ENCODE results near the gene UBE2I. TPM values are rescaled to one million over a fixed set of nuclear protein-coding genes. Genes with fewer than 3 reads are reported as not detected.

The UBE2I gene
- total RNA-seq, 1 experiment from 2014 or later: 229 TPM

- Mint-ChIP-seq H3K9me3 (peaks cover 7% of the 10 kb centered on the region), H3K4me1 (peaks cover 5% of the 10 kb centered on the region), H3K27ac (no peak overlapping the region), H3K27me3 (ENCODE audit: low read depth) (peaks cover 28% of the 10 kb centered on the region), H3K36me3 (peaks cover 6% of the 10 kb centered on the region; the same call in 1 of the 2 replicates), H3K4me3 (no peak overlapping the region)
- POLR2A ChIA-PET: no interaction called here
- no peak for TF ChIP-seq ZNF232 (CRISPR knock-in tag; IDR thresholded peaks at IDR 0.05)
- TF ChIP-seq, protein P1, sequence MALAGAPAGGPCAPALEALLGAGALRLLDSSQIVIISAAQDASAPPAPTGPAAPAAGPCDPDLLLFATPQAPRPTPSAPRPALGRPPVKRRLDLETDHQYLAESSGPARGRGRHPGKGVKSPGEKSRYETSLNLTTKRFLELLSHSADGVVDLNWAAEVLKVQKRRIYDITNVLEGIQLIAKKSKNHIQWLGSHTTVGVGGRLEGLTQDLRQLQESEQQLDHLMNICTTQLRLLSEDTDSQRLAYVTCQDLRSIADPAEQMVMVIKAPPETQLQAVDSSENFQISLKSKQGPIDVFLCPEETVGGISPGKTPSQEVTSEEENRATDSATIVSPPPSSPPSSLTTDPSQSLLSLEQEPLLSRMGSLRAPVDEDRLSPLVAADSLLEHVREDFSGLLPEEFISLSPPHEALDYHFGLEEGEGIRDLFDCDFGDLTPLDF (CRISPR knock-in tag; IDR thresholded peaks at IDR 0.05): no peak
- no peak for TF ChIP-seq ESRRA (CRISPR knock-in tag; IDR thresholded peaks at IDR 0.05; ENCODE audit: borderline replicate concordance)
- TF ChIP-seq IRF2 (CRISPR knock-in tag; IDR thresholded peaks at IDR 0.05; ENCODE audit: borderline replicate concordance, low read depth): no peak
- TF ChIP-seq, protein P2, sequence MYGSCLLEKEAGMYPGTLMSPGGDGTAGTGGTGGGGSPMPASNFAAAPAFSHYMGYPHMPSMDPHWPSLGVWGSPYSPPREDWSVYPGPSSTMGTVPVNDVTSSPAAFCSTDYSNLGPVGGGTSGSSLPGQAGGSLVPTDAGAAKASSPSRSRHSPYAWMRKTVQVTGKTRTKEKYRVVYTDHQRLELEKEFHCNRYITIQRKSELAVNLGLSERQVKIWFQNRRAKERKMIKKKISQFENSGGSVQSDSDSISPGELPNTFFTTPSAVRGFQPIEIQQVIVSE (CRISPR knock-in tag; IDR thresholded peaks at IDR 0.05; ENCODE audit: borderline replicate concordance): no peak
- ATAC-seq: no peak
- DNase-seq (ENCODE audit: low spot score): no peak
- CTCF ChIA-PET: no interaction called here
Measured at GRCh38 chr16:1259760-1260068, 49.7 kb upstream of the UBE2I start.

DNA sequence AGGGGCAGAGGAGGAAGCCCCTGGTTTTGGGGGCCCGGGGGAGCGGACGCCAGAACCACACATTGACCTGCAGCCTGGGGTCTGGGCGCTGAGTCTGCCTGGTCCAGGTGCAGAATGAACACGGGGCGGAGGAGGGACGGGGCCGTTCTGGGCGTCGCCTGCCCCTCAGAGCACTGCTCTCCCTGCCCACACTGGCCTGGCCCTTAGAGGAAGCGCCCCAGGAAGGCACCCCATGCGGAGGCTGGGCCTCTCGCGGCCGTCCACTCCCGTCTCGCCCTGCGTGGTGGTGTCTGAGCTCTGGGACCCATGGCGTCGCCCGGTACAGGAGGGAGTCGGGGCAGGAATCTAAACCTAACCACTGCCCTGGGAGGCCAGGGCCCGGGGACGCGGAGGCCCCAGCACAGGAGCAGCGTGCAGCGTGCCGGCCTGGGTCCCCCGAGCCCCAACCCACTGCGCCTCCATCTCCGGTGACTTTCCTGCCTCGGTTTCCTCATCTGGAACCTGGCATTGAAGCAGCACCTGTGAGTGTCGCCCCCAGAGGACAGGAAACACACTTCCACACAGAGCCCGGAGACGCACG, 49.2 kb upstream of the UBE2I start:
- Mint-ChIP-seq H3K27ac (no peak overlapping the region), H3K27me3 (ENCODE audit: low read depth) (peaks cover 28% of the 10 kb centered on the region), H3K4me1 (peaks cover 5% of the 10 kb centered on the region), H3K36me3 (peaks cover 9% of the 10 kb centered on the region; the same call in 1 of the 2 replicates), H3K4me3 (no peak overlapping the region), H3K9me3 (peaks cover 11% of the 10 kb centered on the region)
- POLR2A ChIA-PET: no interaction called here
- ATAC-seq (no peak), DNase-seq (ENCODE audit: low spot score) (no peak)
- CTCF ChIA-PET: interaction anchor here (1.4 kb wide), 1 partner anchor 186 kb away, joined by 3 read pairs; no protein-coding TSS in a partner anchor
- TF ChIP-seq ARID4B (CRISPR knock-in tag; IDR thresholded peaks at IDR 0.05; ENCODE audit: borderline replicate concordance) (no peak), HMGXB4 (CRISPR knock-in tag; IDR thresholded peaks at IDR 0.05) (no peak), ATF6 (CRISPR knock-in tag; IDR thresholded peaks at IDR 0.05) (no peak), GABPB1 (CRISPR knock-in tag; IDR thresholded peaks at IDR 0.05) (no peak), JUN (CRISPR knock-in tag; IDR thresholded peaks at IDR 0.05) (no peak), ZNF263 (CRISPR knock-in tag; IDR thresholded peaks at IDR 0.05; ENCODE audit: low read depth) (no peak), ZBTB21 (CRISPR knock-in tag; IDR thresholded peaks at IDR 0.05; ENCODE audit: borderline replicate concordance) (no peak), SMAD3 (CRISPR knock-in tag; IDR thresholded peaks at IDR 0.05; ENCODE audit: borderline replicate concordance) (no peak)
- TF ChIP-seq, protein P3, sequence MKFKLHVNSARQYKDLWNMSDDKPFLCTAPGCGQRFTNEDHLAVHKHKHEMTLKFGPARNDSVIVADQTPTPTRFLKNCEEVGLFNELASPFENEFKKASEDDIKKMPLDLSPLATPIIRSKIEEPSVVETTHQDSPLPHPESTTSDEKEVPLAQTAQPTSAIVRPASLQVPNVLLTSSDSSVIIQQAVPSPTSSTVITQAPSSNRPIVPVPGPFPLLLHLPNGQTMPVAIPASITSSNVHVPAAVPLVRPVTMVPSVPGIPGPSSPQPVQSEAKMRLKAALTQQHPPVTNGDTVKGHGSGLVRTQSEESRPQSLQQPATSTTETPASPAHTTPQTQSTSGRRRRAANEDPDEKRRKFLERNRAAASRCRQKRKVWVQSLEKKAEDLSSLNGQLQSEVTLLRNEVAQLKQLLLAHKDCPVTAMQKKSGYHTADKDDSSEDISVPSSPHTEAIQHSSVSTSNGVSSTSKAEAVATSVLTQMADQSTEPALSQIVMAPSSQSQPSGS (CRISPR knock-in tag; IDR thresholded peaks at IDR 0.05; ENCODE audit: borderline replicate concordance, low read depth): no peak
- TF ChIP-seq, protein P4, sequence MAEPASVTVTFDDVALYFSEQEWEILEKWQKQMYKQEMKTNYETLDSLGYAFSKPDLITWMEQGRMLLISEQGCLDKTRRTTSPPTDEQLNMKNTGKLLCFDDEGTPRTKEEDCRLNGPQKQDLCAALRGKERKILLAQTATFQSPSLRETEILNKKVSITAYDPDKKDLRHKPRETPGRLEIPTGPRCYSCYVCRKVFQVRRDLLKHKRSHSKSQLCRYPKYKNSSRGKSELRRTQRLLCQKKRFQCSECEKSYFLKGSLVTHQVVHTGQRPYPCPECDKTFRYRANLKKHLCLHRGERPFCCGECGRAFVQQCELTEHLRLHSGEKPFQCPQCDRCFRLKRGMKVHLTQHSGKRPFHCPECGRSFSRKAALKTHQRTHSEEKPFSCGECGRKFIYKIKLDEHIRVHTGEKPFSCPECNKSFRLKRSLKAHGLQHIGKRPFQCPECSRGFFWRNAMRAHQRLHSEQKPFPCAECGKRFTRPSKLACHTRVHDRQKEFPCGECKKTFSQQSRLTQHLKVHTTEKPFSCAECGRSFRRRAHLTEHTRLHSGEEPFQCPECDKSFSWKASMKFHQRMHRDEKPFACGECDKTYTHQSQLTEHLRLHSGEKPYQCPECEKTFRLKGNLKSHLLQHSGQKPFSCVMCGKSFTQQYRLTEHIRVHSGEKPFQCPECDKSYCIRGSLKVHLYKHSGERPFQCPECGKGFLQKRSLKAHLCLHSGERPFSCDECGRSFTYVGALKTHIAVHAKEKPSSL (CRISPR knock-in tag; conservative IDR thresholded peaks at IDR 0.05): no peak
- TF ChIP-seq, protein P5, sequence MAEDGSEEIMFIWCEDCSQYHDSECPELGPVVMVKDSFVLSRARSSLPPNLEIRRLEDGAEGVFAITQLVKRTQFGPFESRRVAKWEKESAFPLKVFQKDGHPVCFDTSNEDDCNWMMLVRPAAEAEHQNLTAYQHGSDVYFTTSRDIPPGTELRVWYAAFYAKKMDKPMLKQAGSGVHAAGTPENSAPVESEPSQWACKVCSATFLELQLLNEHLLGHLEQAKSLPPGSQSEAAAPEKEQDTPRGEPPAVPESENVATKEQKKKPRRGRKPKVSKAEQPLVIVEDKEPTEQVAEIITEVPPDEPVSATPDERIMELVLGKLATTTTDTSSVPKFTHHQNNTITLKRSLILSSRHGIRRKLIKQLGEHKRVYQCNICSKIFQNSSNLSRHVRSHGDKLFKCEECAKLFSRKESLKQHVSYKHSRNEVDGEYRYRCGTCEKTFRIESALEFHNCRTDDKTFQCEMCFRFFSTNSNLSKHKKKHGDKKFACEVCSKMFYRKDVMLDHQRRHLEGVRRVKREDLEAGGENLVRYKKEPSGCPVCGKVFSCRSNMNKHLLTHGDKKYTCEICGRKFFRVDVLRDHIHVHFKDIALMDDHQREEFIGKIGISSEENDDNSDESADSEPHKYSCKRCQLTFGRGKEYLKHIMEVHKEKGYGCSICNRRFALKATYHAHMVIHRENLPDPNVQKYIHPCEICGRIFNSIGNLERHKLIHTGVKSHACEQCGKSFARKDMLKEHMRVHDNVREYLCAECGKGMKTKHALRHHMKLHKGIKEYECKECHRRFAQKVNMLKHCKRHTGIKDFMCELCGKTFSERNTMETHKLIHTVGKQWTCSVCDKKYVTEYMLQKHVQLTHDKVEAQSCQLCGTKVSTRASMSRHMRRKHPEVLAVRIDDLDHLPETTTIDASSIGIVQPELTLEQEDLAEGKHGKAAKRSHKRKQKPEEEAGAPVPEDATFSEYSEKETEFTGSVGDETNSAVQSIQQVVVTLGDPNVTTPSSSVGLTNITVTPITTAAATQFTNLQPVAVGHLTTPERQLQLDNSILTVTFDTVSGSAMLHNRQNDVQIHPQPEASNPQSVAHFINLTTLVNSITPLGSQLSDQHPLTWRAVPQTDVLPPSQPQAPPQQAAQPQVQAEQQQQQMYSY (CRISPR knock-in tag; IDR thresholded peaks at IDR 0.05): no peak

All from WTC11 (cell line).